HepG2 (cell line): ENCODE measurements around the gene PARM1. TPM values are rescaled to one million over a fixed set of nuclear protein-coding genes. Genes with fewer than 3 reads are reported as not detected.

Experiments
- ATAC-seq: fragments of 200-7000 bp; cut with Tn5 transposase; 3 replicates; pipeline ENCODE4 v1.9.1; 2020; ENCODE audit warnings: mild to moderate bottlenecking, moderate library complexity
- BruUV-seq: library from RNA; stranded (reverse); fragments of 400-500 nt; replicated peaks from 2 replicates; lab custom pipeline; 2021; lab: Mats Ljungman, UMichigan
- CTCF ChIA-PET: fragments of 300-600 bp; formaldehyde crosslinking; extraction: SDS; loops from one replicate; lab custom pipeline; 2021; ENCODE audit warnings: low total read pairs, inconsistent platforms, low intra/inter-chr PET ratio; lab: Yijun Ruan, JAX
- POLR2A ChIA-PET: fragments of 350-600 bp; sonication (Branson Sonifier 250); formaldehyde crosslinking; loops from one replicate; lab custom pipeline; 2020; ENCODE audit warnings: antibody characterized with exemption, inconsistent platforms; lab: Yijun Ruan, JAX
- DNase-seq: peaks from one replicate; pipeline ENCODE4 v3.0.0-alpha.2; 2015; ENCODE audit warnings: low spot score
- FAIRE-seq: peaks from 3 replicates; lab custom pipeline; 2011; peaks lifted over from hg19 to GRCh38; lab: Jason Lieb, UNC
- H2AFZ ChIP-seq: one replicate; pipeline ENCODE4 v1.6.1; 2011; ENCODE audit warnings: low read length, inconsistent platforms
- H3K27ac ChIP-seq: fragments of 300-600 bp; 3 replicates; pipeline ENCODE4 v1.8.0; 2011; ENCODE audit warnings: mixed run types, mild to moderate bottlenecking, mixed read lengths, low read length, inconsistent platforms; ENCODE audit not compliant: insufficient read depth; ENCODE audit errors: extremely low read length
- H3K27me3 ChIP-seq, 2 experiments: fragments of 200-600 bp in 1 of 2; 2 replicates in 1 of 2; 3 replicates in 1 of 2; pipeline versions ENCODE4 v1.6.0 to v1.8.0; 2011; ENCODE audit warnings: low read length in 2 of 2, mild to moderate bottlenecking in 2 of 2, moderate library complexity in 2 of 2, inconsistent platforms in 1 of 2; ENCODE audit not compliant: insufficient read depth in 2 of 2, control insufficient read depth in 1 of 2
- H3K36me3 ChIP-seq, 2 experiments: fragments of 200-600 bp in 1 of 2; replicated peaks in 1 of 2; 2 replicates in 1 of 2; 3 replicates in 1 of 2; pipeline versions ENCODE4 v1.5.1 to v1.8.0; 2011; ENCODE audit warnings: low read length in 2 of 2, inconsistent platforms in 1 of 2; ENCODE audit not compliant: insufficient read depth in 2 of 2, control insufficient read depth in 1 of 2
- H3K4me1 ChIP-seq: 2 replicates; pipeline ENCODE4 v1.5.1; 2012; ENCODE audit warnings: low read length, inconsistent platforms; ENCODE audit not compliant: insufficient read depth
- H3K4me2 ChIP-seq: 2 replicates; pipeline ENCODE4 v1.6.0; 2011; ENCODE audit warnings: low read depth, low read length, inconsistent platforms
- H3K4me3 ChIP-seq, 3 experiments: fragments of 200-600 bp in 1 of 3; sonication (generic), shearing (Covaris generic) in 1 of 3; replicated peaks in 1 of 3; 2 replicates each; pipeline ENCODE4 v1.5.1; 2011 to 2016; ENCODE audit warnings: low read length in 3 of 3, inconsistent platforms in 2 of 3, low read depth in 2 of 3, mild to moderate bottlenecking in 2 of 3, control low read depth in 1 of 3, mixed read lengths in 1 of 3; ENCODE audit not compliant: insufficient read depth in 1 of 3
- H3K79me2 ChIP-seq: one replicate; pipeline ENCODE4 v1.6.1; 2011; ENCODE audit warnings: low read length, inconsistent platforms; ENCODE audit not compliant: insufficient read depth
- H3K9ac ChIP-seq: 2 replicates; pipeline ENCODE4 v1.6.0; 2011; ENCODE audit warnings: mild to moderate bottlenecking, low read depth, low read length, inconsistent platforms; ENCODE audit not compliant: insufficient read depth
- H3K9me3 ChIP-seq: 2 replicates; pipeline ENCODE4 v1.5.1; 2012; ENCODE audit warnings: mild to moderate bottlenecking, low read length
- H4K20me1 ChIP-seq: 2 replicates; pipeline ENCODE4 v1.6.0; 2011; ENCODE audit warnings: inconsistent platforms, mild to moderate bottlenecking, low read length, moderate library complexity; ENCODE audit not compliant: insufficient read depth
- ARID2 ChIP-seq: sonication (generic); formaldehyde crosslinking; IDR thresholded peaks from 2 replicates; pipeline ENCODE4 v1.8.1; 2022; ENCODE audit warnings: mild to moderate bottlenecking, missing genetic modification reagents, borderline replicate concordance
- DMAP1 ChIP-seq: IDR thresholded peaks from 2 replicates; pipeline ENCODE4 v1.6.1; 2016
- ETV6 ChIP-seq: sonication (generic); formaldehyde crosslinking; conservative IDR thresholded peaks from 2 replicates; pipeline ENCODE4 v1.4.0; 2020; ENCODE audit warnings: missing genetic modification reagents
- KLF16 ChIP-seq, 2 experiments: sonication (generic) in 1 of 2; formaldehyde crosslinking in 1 of 2; IDR thresholded peaks; 2 replicates each; pipeline versions ENCODE4 v1.6.1 to v1.8.0; 2016 to 2023; ENCODE audit warnings: missing genetic modification reagents in 2 of 2, missing compliant biosample characterization in 1 of 2
- KMT2A ChIP-seq: sonication (generic); formaldehyde crosslinking; IDR thresholded peaks from 2 replicates; pipeline ENCODE4 v1.4.0; 2020; ENCODE audit warnings: missing genetic modification reagents
- MAF1 ChIP-seq: sonication (generic); formaldehyde crosslinking; IDR thresholded peaks from 2 replicates; pipeline ENCODE4 v1.5.0; 2020; ENCODE audit warnings: missing genetic modification reagents, borderline replicate concordance
- MTA3 ChIP-seq: sonication (generic); formaldehyde crosslinking; IDR thresholded peaks from 2 replicates; pipeline ENCODE4 v1.4.0; 2020; ENCODE audit warnings: missing genetic modification reagents
- MTF2 ChIP-seq: sonication (generic); formaldehyde crosslinking; IDR thresholded peaks from 2 replicates; pipeline ENCODE4 v1.5.0; 2020; ENCODE audit warnings: missing genetic modification reagents, borderline replicate concordance
- MZF1 ChIP-seq: sonication (generic); formaldehyde crosslinking; IDR thresholded peaks from 2 replicates; pipeline ENCODE4 v1.8.1; 2023; ENCODE audit warnings: mild to moderate bottlenecking, missing genetic modification reagents, borderline replicate concordance
- PAXIP1 ChIP-seq: sonication (generic); formaldehyde crosslinking; conservative IDR thresholded peaks from 2 replicates; pipeline ENCODE4 v1.4.0; 2020; ENCODE audit warnings: mild to moderate bottlenecking, missing genetic modification reagents, moderate library complexity
- PHF20 ChIP-seq: sonication (generic); formaldehyde crosslinking; IDR thresholded peaks from 2 replicates; pipeline ENCODE4 v1.5.0; 2020; ENCODE audit warnings: mild to moderate bottlenecking, missing genetic modification reagents
- REPIN1 ChIP-seq: sonication (generic); formaldehyde crosslinking; IDR thresholded peaks from 2 replicates; pipeline ENCODE4 v1.8.0; 2022; ENCODE audit warnings: missing genetic modification reagents, low read depth, mild to moderate bottlenecking, borderline replicate concordance
- SPEN ChIP-seq: sonication (generic); formaldehyde crosslinking; IDR thresholded peaks from 2 replicates; pipeline ENCODE4 v1.5.1; 2020; ENCODE audit warnings: low read depth, mild to moderate bottlenecking, missing genetic modification reagents
- ZNF501 ChIP-seq: sonication (generic); formaldehyde crosslinking; IDR thresholded peaks from 2 replicates; pipeline ENCODE4 v1.5.1; 2020; ENCODE audit warnings: mild to moderate bottlenecking, moderate library complexity, missing genetic modification reagents
- ZNF660 ChIP-seq: sonication (generic); formaldehyde crosslinking; IDR thresholded peaks from 2 replicates; pipeline ENCODE4 v1.5.1; 2020; ENCODE audit warnings: mild to moderate bottlenecking, low read depth, missing genetic modification reagents, borderline replicate concordance
- ZNF674 ChIP-seq: sonication (generic); formaldehyde crosslinking; IDR thresholded peaks from 2 replicates; pipeline ENCODE4 v1.5.0; 2020; ENCODE audit warnings: low read depth, mild to moderate bottlenecking, missing genetic modification reagents
- ZNF781 ChIP-seq: sonication (generic); formaldehyde crosslinking; IDR thresholded peaks from 2 replicates; pipeline ENCODE4 v1.5.1; 2020; ENCODE audit warnings: borderline replicate concordance, mild to moderate bottlenecking, missing genetic modification reagents; ENCODE audit errors: not compliant biosample characterization
- ZSCAN9 ChIP-seq: IDR thresholded peaks from 2 replicates; pipeline ENCODE4 v1.6.1; 2016; ENCODE audit warnings: borderline replicate concordance
- WGBS: methylation state at CpG from one replicate; pipeline ENCODE4 v1.1.6; 2017; ENCODE audit warnings: low lambda C conversion rate; 5-methylcytosine and 5-hydroxymethylcytosine counted together
- in situ Hi-C: cut with HindIII; loops from 2 replicates; pipeline ENCODE4 v1.10.0; 2017; ENCODE audit warnings: low pct_unique_long_range_greater_than_20kb; ENCODE audit not compliant: extremely low pct_ligation_motif_present
- intact Hi-C: fragments of 100-400 bp; cut with micrococcal nuclease; formaldehyde crosslinking; loops from one replicate; pipeline ENCODE4 v1.10.0; 2022; ENCODE audit not compliant: unreplicated experiment
- polyA plus RNA-seq, 8 experiments: library from polyadenylated mRNA; depleted of rRNA in 3 of 8; stranded (reverse) in 7 of 8; unstranded in 1 of 8; fragments of >200 nt; fragmentation: Illumina TruSeq in 4 of 8; extraction: Trizol in 4 of 8; gene quantifications; 2 replicates each; pipeline versions ENCODE4 v1.2.1 to v1.2.3, GENCODE V29; 2011 to 2016; ENCODE audit warnings: low read depth in 4 of 8, missing spikeins in 1 of 8, mixed read lengths in 1 of 8; ENCODE audit not compliant: insufficient read depth in 1 of 8
- total RNA-seq, 5 experiments: library from RNA; depleted of rRNA; stranded (reverse); fragments of >200 nt; fragmentation: Illumina TruSeq; extraction: Trizol; gene quantifications; 2 replicates each; pipeline ENCODE4 v1.2.3, GENCODE V29; 2016; ENCODE audit warnings: low read depth in 1 of 5
- TF ChIP-seq, protein P1 (sequence below): sonication (generic); formaldehyde crosslinking; IDR thresholded peaks from 2 replicates; pipeline ENCODE4 v1.4.0; 2020; ENCODE audit warnings: missing genetic modification reagents, borderline replicate concordance
- TF ChIP-seq, protein P2 (sequence below): sonication (generic); formaldehyde crosslinking; IDR thresholded peaks from 2 replicates; pipeline ENCODE4 v1.5.0; 2020; ENCODE audit warnings: mild to moderate bottlenecking, missing genetic modification reagents, moderate library complexity

Gene PARM1
- total and polyA plus RNA-seq, 2 of the 13 experiments (the other 11 are each of a cell fraction or from before 2014, with no cell fraction given) = not detected

DNA sequence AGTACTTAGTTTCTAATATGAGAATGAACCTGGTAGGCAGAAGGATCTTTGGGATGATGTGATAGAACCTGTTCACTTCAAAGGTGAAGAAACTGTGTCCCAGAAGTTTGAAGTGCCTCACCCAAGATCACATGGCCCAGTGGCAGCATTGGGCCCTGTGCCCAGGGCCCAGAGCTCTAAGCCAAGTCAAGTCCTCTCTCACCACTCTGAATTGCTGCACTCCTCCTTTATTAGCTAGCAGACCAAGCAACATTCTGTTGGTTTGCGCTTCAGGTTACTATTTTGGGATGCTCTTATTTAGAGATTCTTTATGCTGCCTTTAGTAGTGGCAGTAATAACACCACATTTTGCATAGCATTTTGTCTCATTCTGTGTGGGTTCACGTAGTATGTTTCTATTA lies 82.7 kb downstream of the PARM1 start (continued):
- TF ChIP-seq ARID2 (CRISPR knock-in tag) (no peak), MZF1 (CRISPR knock-in tag) (no peak), KMT2A (no peak), ZNF674 (no peak), ETV6 (CRISPR knock-in tag) (no peak), PAXIP1 (CRISPR knock-in tag) (no peak), SPEN (no peak), MTA3 (no peak), ZSCAN9 (CRISPR knock-in tag) (no peak)
- TF ChIP-seq, protein P1, sequence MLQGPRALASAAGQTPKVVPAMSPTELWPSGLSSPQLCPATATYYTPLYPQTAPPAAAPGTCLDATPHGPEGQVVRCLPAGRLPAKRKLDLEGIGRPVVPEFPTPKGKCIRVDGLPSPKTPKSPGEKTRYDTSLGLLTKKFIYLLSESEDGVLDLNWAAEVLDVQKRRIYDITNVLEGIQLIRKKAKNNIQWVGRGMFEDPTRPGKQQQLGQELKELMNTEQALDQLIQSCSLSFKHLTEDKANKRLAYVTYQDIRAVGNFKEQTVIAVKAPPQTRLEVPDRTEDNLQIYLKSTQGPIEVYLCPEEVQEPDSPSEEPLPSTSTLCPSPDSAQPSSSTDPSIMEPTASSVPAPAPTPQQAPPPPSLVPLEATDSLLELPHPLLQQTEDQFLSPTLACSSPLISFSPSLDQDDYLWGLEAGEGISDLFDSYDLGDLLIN (CRISPR knock-in tag) = no peak
- TF ChIP-seq, all 625 proteins: peak for 0

DNA sequence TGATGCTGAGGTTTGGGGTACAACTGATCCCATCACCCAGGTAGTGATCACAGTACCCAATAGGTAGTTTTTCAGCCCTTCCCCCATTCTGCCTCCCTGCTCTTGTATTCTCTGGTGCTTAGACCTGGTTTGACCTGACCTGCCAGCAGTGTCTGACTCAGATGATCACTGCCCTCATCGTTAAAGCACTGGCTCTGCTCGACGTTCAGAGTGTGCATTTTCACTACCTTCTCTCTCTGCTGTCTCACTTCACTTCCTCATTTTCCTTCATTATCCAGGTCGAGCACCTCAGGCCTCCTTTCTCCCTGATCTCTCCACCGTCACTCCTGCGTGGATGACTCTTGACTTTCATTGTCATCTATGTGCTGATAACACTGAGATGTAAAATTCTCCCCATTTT lies 83.6 kb downstream of the PARM1 start:
- intact Hi-C loops (no loop called here), in situ Hi-C loops (no loop called here)
- Histone ChIP-seq H3K9ac (no peak overlapping the region), H3K36me3 (no peaks in the 10 kb centered on the region), H3K27ac (no peak overlapping the region), H3K4me1 (no peaks in the 10 kb centered on the region), H3K27me3 (no peaks in the 10 kb centered on the region), H3K4me2 (no peak overlapping the region), H3K79me2 (no peaks in the 10 kb centered on the region), H3K4me3 (no peak overlapping the region), H4K20me1 (no peaks in the 10 kb centered on the region), H3K9me3 (no peaks in the 10 kb centered on the region), H2AFZ (no peak overlapping the region)
- no peak for ATAC-seq
- FAIRE-seq = no peak
- CTCF ChIA-PET = no interaction called here
- 7% methylated on average over 6 of the region's 6 CpGs for WGBS
- DNase-seq = no peak
- BruUV-seq = no TSS peak
- POLR2A ChIA-PET = no interaction called here
- TF ChIP-seq ETV6 (CRISPR knock-in tag) (no peak), PHF20 (CRISPR knock-in tag) (no peak), ZNF501 (CRISPR knock-in tag) (no peak), MAF1 (CRISPR knock-in tag) (no peak), MTF2 (CRISPR knock-in tag) (no peak), DMAP1 (CRISPR knock-in tag) (no peak), REPIN1 (CRISPR knock-in tag) (no peak), ZNF781 (CRISPR knock-in tag) (no peak), KLF16 (CRISPR knock-in tag; IDR thresholded peaks at IDR 0.05) (no peak), ZNF660 (CRISPR knock-in tag) (no peak)
- TF ChIP-seq, protein P2, sequence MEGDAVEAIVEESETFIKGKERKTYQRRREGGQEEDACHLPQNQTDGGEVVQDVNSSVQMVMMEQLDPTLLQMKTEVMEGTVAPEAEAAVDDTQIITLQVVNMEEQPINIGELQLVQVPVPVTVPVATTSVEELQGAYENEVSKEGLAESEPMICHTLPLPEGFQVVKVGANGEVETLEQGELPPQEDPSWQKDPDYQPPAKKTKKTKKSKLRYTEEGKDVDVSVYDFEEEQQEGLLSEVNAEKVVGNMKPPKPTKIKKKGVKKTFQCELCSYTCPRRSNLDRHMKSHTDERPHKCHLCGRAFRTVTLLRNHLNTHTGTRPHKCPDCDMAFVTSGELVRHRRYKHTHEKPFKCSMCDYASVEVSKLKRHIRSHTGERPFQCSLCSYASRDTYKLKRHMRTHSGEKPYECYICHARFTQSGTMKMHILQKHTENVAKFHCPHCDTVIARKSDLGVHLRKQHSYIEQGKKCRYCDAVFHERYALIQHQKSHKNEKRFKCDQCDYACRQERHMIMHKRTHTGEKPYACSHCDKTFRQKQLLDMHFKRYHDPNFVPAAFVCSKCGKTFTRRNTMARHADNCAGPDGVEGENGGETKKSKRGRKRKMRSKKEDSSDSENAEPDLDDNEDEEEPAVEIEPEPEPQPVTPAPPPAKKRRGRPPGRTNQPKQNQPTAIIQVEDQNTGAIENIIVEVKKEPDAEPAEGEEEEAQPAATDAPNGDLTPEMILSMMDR (CRISPR knock-in tag) = no peak
